Astrocyte of the cerebellum (primary cell): ENCODE data around the gene DSP.

ENCODE experiments used
- DNase-seq: peaks from one replicate; pipeline ENCODE4 v3.0.0-alpha.2; 2011; ENCODE audit warnings: low read depth
- H3K4me3 ChIP-seq: 2 replicates; pipeline ENCODE4 v1.5.1; 2011; ENCODE audit warnings: mild to moderate bottlenecking, low read depth, low read length, moderate library complexity
- CTCF ChIP-seq: IDR thresholded peaks from 2 replicates; pipeline ENCODE4 v1.5.1; 2012; ENCODE audit warnings: low read length, low read depth, moderate library complexity, mild to moderate bottlenecking; ENCODE audit errors: missing control alignments
- in situ Hi-C: cut with HindIII; loops from 2 replicates; pipeline ENCODE4 v1.10.0; 2017; ENCODE audit warnings: low sequenced_read_pairs

Gene DSP

GRCh38 chr6:7590918-7591302 lies 49.4 kb downstream of the DSP start:
- in situ Hi-C loops = no loop called here
- H3K4me3 ChIP-seq = peak overlapping the region; percentile 86
- DNase-seq = no peak
- no peak for TF ChIP-seq CTCF

GRCh38 chr6:7591770-7592169 lies 50.3 kb downstream of the DSP start:
- TF ChIP-seq CTCF = no peak
- DNase-seq = no peak
- in situ Hi-C loops = no loop called here
- no peak overlapping the region for H3K4me3 ChIP-seq

- no peak for TF ChIP-seq CTCF
- in situ Hi-C loops = no loop called here
- no peak for DNase-seq
- H3K4me3 ChIP-seq = no peak overlapping the region
Observed at GRCh38 chr6:7593229-7593628, 51.8 kb downstream of the DSP start.

GRCh38 chr6:7594579-7595125 lies 53.2 kb downstream of the DSP start:
- TF ChIP-seq CTCF = no peak
- no peak for DNase-seq
- in situ Hi-C loops = no loop called here
- no peak overlapping the region for H3K4me3 ChIP-seq

- in situ Hi-C loops = no loop called here
- DNase-seq = no peak
- no peak for TF ChIP-seq CTCF
- no peak overlapping the region for H3K4me3 ChIP-seq
Observed at GRCh38 chr6:7604003-7604402, 62.5 kb downstream of the DSP start.

GRCh38 chr6:7604506-7604905 lies 63.0 kb downstream of the DSP start:
- in situ Hi-C loops = no loop called here
- no peak for TF ChIP-seq CTCF
- H3K4me3 ChIP-seq = no peak overlapping the region
- no peak for DNase-seq
